GM23338 (cell line): ENCODE data around the gene HNF1B. TPM values are rescaled to one million over a fixed set of nuclear protein-coding genes. Genes with fewer than 3 reads are reported as not detected.

Experiments used
- ATAC-seq: fragments of 200-7000 bp; cut with Tn5 transposase; 3 replicates; pipeline ENCODE4 v1.9.1; 2020
- DNase-seq: peaks from one replicate; pipeline ENCODE4 v3.0.0-alpha.2; 2015; ENCODE audit warnings: low spot score
- H2AFZ ChIP-seq: fragments of 200-600 bp; sonication (generic); 2 replicates; pipeline ENCODE4 v1.8.0; 2016; ENCODE audit warnings: antibody characterized with exemption, mild to moderate bottlenecking, moderate library complexity
- H3F3A ChIP-seq: fragments of 200-600 bp; sonication (generic); replicated peaks from 2 replicates; pipeline ENCODE4 v1.8.0; 2017; ENCODE audit warnings: antibody characterized with exemption, mixed run types, low read depth
- H3K27ac ChIP-seq: fragments of 200-600 bp; sonication (generic); 2 replicates; pipeline ENCODE4 v1.6.1; 2016; ENCODE audit warnings: low read depth
- H3K27me3 ChIP-seq: fragments of 200-600 bp; sonication (generic); 2 replicates; pipeline ENCODE4 v1.8.0; 2016; ENCODE audit warnings: mild to moderate bottlenecking, mixed run types, moderate library complexity; ENCODE audit not compliant: insufficient read depth
- H3K36me3 ChIP-seq: fragments of 200-600 bp; sonication (generic); 2 replicates; pipeline ENCODE4 v1.8.0; 2016; ENCODE audit warnings: mild to moderate bottlenecking; ENCODE audit not compliant: insufficient read depth
- H3K4me1 ChIP-seq: fragments of 200-600 bp; sonication (generic); 2 replicates; pipeline ENCODE4 v1.8.0; 2016; ENCODE audit warnings: mild to moderate bottlenecking, moderate library complexity; ENCODE audit not compliant: insufficient read depth
- H3K4me2 ChIP-seq: fragments of 200-600 bp; sonication (generic); 2 replicates; pipeline ENCODE4 v1.7.1; 2017; ENCODE audit warnings: mixed run types
- H3K4me3 ChIP-seq: fragments of 200-600 bp; sonication (generic); 2 replicates; pipeline ENCODE4 v1.6.1; 2016; ENCODE audit warnings: mixed run types
- H3K79me2 ChIP-seq: fragments of 200-600 bp; sonication (generic); replicated peaks from 2 replicates; pipeline ENCODE4 v1.8.0; 2017; ENCODE audit warnings: mild to moderate bottlenecking; ENCODE audit not compliant: insufficient read depth
- H3K9me2 ChIP-seq: fragments of 200-600 bp; sonication (generic); 2 replicates; pipeline ENCODE4 v1.8.0; 2017; ENCODE audit not compliant: insufficient read depth
- H4K20me1 ChIP-seq: fragments of 200-600 bp; sonication (generic); replicated peaks from 2 replicates; pipeline ENCODE4 v1.8.0; 2017; ENCODE audit warnings: mild to moderate bottlenecking; ENCODE audit not compliant: insufficient read depth
- H3K27ac Mint-ChIP-seq: 2 replicates; pipeline ENCODE4 v1.8.0; 2020; ENCODE audit warnings: inconsistent platforms, mild to moderate bottlenecking, moderate library complexity, mixed read lengths
- H3K27me3 Mint-ChIP-seq: 3 replicates; pipeline ENCODE4 v1.8.0; 2022; ENCODE audit warnings: low read depth, mild to moderate bottlenecking, moderate library complexity, mixed read lengths, inconsistent platforms; ENCODE audit not compliant: insufficient read depth, poor library complexity
- H3K36me3 Mint-ChIP-seq: 3 replicates; pipeline ENCODE4 v1.8.0; 2021; ENCODE audit warnings: low read depth, mild to moderate bottlenecking, inconsistent platforms, moderate library complexity, mixed read lengths
- H3K4me1 Mint-ChIP-seq: 3 replicates; pipeline ENCODE4 v1.8.0; 2020; ENCODE audit warnings: mild to moderate bottlenecking, inconsistent platforms, mixed read lengths
- H3K4me3 Mint-ChIP-seq: 3 replicates; pipeline ENCODE4 v1.8.0; 2021; ENCODE audit warnings: moderate library complexity, mild to moderate bottlenecking, inconsistent platforms, mixed read lengths
- H3K9me3 Mint-ChIP-seq: 3 replicates; pipeline ENCODE4 v1.8.0; 2020; ENCODE audit warnings: moderate library complexity, mild to moderate bottlenecking, inconsistent platforms, mixed read lengths
- CREB1 ChIP-seq: fragments of 250-450 bp; sonication (Bioruptor Pico); IDR thresholded peaks from 2 replicates; pipeline ENCODE4 v1.5.0; 2020; ENCODE audit warnings: low read depth, mild to moderate bottlenecking, moderate library complexity
- CTCF ChIP-seq, 2 experiments: fragments of 200-600 bp in 1 of 2; sonication (generic) in 1 of 2; conservative IDR thresholded peaks; 2 replicates each; pipeline versions ENCODE4 v1.5.1 to v1.6.1; 2016 to 2017; ENCODE audit warnings: antibody characterized with exemption in 2 of 2, low read depth in 2 of 2, mild to moderate bottlenecking in 2 of 2, moderate library complexity in 1 of 2
- EZH2 ChIP-seq: fragments of 200-600 bp; sonication (generic); IDR thresholded peaks from one replicate; pipeline ENCODE4 v1.8.0; 2017; ENCODE audit warnings: antibody characterized with exemption, mild to moderate bottlenecking, low read depth; ENCODE audit not compliant: unreplicated experiment
- JUNB ChIP-seq: IDR thresholded peaks from one replicate; pipeline ENCODE4 v1.6.1; 2016; ENCODE audit warnings: antibody characterized with exemption; ENCODE audit not compliant: unreplicated experiment
- STAT1 ChIP-seq: IDR thresholded peaks from one replicate; pipeline ENCODE4 v1.6.1; 2016; ENCODE audit warnings: antibody characterized with exemption; ENCODE audit not compliant: unreplicated experiment
- ZNF114 ChIP-seq: fragments of 250-450 bp; sonication (Bioruptor Pico); IDR thresholded peaks from 2 replicates; pipeline ENCODE4 v1.5.0; 2020; ENCODE audit warnings: mild to moderate bottlenecking, moderate library complexity
- ZNF331 ChIP-seq: fragments of 250-450 bp; sonication (Bioruptor Pico); IDR thresholded peaks from 2 replicates; pipeline ENCODE4 v1.5.0; 2020; ENCODE audit warnings: low read depth, mild to moderate bottlenecking, moderate library complexity
- polyA plus RNA-seq: library from polyadenylated mRNA; unstranded; fragments of >200 nt; fragmentation: Nextera tagmentation; extraction: Ambion mirVana; gene quantifications from 2 replicates; pipeline ENCODE4 v1.2.1, GENCODE V29; 2016
- total RNA-seq: library from RNA; depleted of rRNA; stranded (reverse); fragments of >200 nt; shearing (Covaris generic); gene quantifications from 2 replicates; pipeline ENCODE4 v1.2.3, GENCODE V29; 2014
- TF ChIP-seq, protein P1 (sequence below): fragments of 250-450 bp; sonication (Bioruptor Pico); IDR thresholded peaks from 2 replicates; pipeline ENCODE4 v1.5.0; 2020; ENCODE audit warnings: mild to moderate bottlenecking, moderate library complexity
- TF ChIP-seq, protein P2 (sequence below): IDR thresholded peaks from 2 replicates; pipeline ENCODE4 v1.6.1; 2016; ENCODE audit warnings: antibody characterized with exemption

HNF1B gene
- total and polyA plus RNA-seq, 2 experiments from 2014 or later = 0.07 to 0.19 TPM

DNA sequence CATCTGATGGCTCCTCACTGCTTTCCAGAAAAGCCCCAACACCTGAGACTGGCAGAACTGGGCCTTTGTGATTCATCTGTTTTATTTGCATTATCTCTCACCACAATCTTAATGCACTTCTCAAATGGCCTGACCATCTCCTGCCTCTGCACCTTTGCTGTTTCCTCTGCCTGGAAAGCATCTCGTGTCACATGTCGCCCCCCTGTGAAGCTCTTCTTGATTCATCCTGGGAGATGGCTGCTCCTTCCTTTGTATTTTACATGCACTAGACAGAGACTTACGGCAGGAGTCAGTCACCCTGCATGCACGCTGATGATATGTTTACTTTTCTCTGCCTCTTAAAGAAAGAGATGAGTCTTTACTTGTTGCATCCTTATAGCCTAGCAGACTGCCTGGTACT, 30.0 kb downstream of the HNF1B start:
- Histone ChIP-seq H3K36me3 (no peaks in the 10 kb centered on the region), H3F3A (no peaks in the 10 kb centered on the region), H4K20me1 (no peaks in the 10 kb centered on the region), H3K4me1 (peaks cover 5% of the 10 kb centered on the region; the same call in 1 of the 2 replicates), H3K79me2 (no peaks in the 10 kb centered on the region), H3K27me3 (no peaks in the 10 kb centered on the region), H3K27ac (no peak overlapping the region), H3K9me2 (peaks cover 7% of the 10 kb centered on the region), H2AFZ (peak overlapping the region; percentile 28; the same call in 1 of the 2 replicates), H3K4me2 (no peak overlapping the region), H3K4me3 (no peak overlapping the region)
- no peaks in the 10 kb centered on the region; the same call in 2 of the 3 replicates for H3K9me3 Mint-ChIP-seq
- peaks cover 19% of the 10 kb centered on the region for H3K4me1 Mint-ChIP-seq
- H3K27me3 Mint-ChIP-seq = peaks cover 10% of the 10 kb centered on the region
- no peak overlapping the region for H3K27ac Mint-ChIP-seq
- H3K4me3 Mint-ChIP-seq = no peak overlapping the region
- H3K36me3 Mint-ChIP-seq = no peaks in the 10 kb centered on the region
- ATAC-seq = no peak
- TF ChIP-seq CREB1 (no peak), CTCF (conservative IDR thresholded peaks at IDR 0.05; ENCODE audit: low read depth in 2 of 2) (no peak)
- DNase-seq = no peak

DNA sequence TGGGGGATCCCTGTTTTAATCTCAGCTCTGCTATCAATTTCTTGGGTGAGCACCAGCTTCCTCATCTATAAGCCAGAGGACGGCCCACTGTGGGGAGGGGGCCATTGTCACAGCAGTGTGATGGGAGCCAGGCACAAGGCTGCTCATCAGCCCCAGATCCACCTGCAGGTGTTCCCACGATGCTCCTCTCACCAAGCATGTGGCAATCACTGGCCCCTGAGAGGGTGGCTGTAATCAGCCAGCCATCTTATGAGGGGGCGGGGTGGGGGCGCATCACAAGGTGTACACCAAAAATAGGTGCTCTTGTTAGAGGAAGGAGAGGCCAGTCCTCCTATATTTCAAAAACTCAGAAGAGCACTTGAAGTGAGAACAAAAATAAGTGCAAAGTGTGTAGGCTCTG, 31.2 kb downstream of the HNF1B start:
- ATAC-seq (no peak), DNase-seq (no peak)
- H3K9me3 Mint-ChIP-seq = no peaks in the 10 kb centered on the region; the same call in 2 of the 3 replicates
- no peaks in the 10 kb centered on the region for H3K36me3 Mint-ChIP-seq
- Histone ChIP-seq H3K27ac (no peak overlapping the region), H3K4me3 (no peak overlapping the region), H3K9me2 (peaks cover 7% of the 10 kb centered on the region), H3K79me2 (no peaks in the 10 kb centered on the region), H2AFZ (no peak overlapping the region), H3K4me2 (no peak overlapping the region), H3F3A (no peaks in the 10 kb centered on the region), H3K4me1 (peaks cover 5% of the 10 kb centered on the region; the same call in 1 of the 2 replicates), H4K20me1 (no peaks in the 10 kb centered on the region), H3K27me3 (no peaks in the 10 kb centered on the region), H3K36me3 (no peaks in the 10 kb centered on the region)
- H3K4me1 Mint-ChIP-seq = peaks cover 25% of the 10 kb centered on the region
- no peak overlapping the region for H3K4me3 Mint-ChIP-seq
- no peak overlapping the region for H3K27ac Mint-ChIP-seq
- peaks cover 7% of the 10 kb centered on the region for H3K27me3 Mint-ChIP-seq
- TF ChIP-seq ZNF331 (CRISPR knock-in tag) (no peak), JUNB (no peak), ZNF114 (CRISPR knock-in tag) (no peak), CTCF (conservative IDR thresholded peaks at IDR 0.05; ENCODE audit: low read depth in 2 of 2) (no peak), STAT1 (no peak), EZH2 (no peak), CREB1 (no peak)
- TF ChIP-seq, protein P1, sequence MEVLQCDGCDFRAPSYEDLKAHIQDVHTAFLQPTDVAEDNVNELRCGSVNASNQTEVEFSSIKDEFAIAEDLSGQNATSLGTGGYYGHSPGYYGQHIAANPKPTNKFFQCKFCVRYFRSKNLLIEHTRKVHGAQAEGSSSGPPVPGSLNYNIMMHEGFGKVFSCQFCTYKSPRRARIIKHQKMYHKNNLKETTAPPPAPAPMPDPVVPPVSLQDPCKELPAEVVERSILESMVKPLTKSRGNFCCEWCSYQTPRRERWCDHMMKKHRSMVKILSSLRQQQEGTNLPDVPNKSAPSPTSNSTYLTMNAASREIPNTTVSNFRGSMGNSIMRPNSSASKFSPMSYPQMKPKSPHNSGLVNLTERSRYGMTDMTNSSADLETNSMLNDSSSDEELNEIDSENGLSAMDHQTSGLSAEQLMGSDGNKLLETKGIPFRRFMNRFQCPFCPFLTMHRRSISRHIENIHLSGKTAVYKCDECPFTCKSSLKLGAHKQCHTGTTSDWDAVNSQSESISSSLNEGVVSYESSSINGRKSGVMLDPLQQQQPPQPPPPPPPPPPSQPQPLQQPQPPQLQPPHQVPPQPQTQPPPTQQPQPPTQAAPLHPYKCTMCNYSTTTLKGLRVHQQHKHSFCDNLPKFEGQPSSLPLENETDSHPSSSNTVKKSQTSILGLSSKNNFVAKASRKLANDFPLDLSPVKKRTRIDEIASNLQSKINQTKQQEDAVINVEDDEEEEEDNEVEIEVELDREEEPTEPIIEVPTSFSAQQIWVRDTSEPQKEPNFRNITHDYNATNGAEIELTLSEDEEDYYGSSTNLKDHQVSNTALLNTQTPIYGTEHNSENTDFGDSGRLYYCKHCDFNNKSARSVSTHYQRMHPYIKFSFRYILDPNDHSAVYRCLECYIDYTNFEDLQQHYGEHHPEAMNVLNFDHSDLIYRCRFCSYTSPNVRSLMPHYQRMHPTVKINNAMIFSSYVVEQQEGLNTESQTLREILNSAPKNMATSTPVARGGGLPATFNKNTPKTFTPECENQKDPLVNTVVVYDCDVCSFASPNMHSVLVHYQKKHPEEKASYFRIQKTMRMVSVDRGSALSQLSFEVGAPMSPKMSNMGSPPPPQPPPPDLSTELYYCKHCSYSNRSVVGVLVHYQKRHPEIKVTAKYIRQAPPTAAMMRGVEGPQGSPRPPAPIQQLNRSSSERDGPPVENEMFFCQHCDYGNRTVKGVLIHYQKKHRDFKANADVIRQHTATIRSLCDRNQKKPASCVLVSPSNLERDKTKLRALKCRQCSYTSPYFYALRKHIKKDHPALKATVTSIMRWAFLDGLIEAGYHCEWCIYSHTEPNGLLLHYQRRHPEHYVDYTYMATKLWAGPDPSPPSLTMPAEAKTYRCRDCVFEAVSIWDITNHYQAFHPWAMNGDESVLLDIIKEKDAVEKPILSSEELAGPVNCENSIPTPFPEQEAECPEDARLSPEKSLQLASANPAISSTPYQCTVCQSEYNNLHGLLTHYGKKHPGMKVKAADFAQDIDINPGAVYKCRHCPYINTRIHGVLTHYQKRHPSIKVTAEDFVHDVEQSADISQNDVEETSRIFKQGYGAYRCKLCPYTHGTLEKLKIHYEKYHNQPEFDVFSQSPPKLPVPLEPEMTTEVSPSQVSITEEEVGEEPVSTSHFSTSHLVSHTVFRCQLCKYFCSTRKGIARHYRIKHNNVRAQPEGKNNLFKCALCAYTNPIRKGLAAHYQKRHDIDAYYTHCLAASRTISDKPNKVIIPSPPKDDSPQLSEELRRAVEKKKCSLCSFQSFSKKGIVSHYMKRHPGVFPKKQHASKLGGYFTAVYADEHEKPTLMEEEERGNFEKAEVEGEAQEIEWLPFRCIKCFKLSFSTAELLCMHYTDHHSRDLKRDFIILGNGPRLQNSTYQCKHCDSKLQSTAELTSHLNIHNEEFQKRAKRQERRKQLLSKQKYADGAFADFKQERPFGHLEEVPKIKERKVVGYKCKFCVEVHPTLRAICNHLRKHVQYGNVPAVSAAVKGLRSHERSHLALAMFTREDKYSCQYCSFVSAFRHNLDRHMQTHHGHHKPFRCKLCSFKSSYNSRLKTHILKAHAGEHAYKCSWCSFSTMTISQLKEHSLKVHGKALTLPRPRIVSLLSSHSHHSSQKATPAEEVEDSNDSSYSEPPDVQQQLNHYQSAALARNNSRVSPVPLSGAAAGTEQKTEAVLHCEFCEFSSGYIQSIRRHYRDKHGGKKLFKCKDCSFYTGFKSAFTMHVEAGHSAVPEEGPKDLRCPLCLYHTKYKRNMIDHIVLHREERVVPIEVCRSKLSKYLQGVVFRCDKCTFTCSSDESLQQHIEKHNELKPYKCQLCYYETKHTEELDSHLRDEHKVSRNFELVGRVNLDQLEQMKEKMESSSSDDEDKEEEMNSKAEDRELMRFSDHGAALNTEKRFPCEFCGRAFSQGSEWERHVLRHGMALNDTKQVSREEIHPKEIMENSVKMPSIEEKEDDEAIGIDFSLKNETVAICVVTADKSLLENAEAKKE (CRISPR knock-in tag) = no peak
- TF ChIP-seq, protein P2, sequence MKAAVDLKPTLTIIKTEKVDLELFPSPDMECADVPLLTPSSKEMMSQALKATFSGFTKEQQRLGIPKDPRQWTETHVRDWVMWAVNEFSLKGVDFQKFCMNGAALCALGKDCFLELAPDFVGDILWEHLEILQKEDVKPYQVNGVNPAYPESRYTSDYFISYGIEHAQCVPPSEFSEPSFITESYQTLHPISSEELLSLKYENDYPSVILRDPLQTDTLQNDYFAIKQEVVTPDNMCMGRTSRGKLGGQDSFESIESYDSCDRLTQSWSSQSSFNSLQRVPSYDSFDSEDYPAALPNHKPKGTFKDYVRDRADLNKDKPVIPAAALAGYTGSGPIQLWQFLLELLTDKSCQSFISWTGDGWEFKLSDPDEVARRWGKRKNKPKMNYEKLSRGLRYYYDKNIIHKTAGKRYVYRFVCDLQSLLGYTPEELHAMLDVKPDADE = no peak
